ENCODE measurements around the gene PDCL2. TPM values are rescaled to one million over a fixed set of nuclear protein-coding genes. Genes with fewer than 3 reads are reported as not detected.

PDCL2 gene
- total RNA-seq, 2 experiments from 2014 or later = not detected

- Histone ChIP-seq H3K4me3 (ENCODE audit: low read length) (peak overlapping the region; percentile 96), H3K36me3 (ENCODE audit: insufficient read depth, low read length) (no peaks in the 10 kb centered on the region), H3K9me3 (ENCODE audit: control insufficient read depth in 1 of 2, insufficient read depth in 1 of 2, low read length in 2 of 2) (no peaks in the 10 kb centered on the region), H3K27ac (ENCODE audit: low read depth in 1 of 2, low read length in 2 of 2) (peak overlapping the region; percentile 72 to 82), H3K4me1 (ENCODE audit: insufficient read depth, low read length) (peaks cover 5% of the 10 kb centered on the region), H3K27me3 (ENCODE audit: control insufficient read depth in 1 of 2, insufficient read depth in 2 of 2, low read length in 2 of 2) (no peaks in the 10 kb centered on the region)
- ChIA-PET POLR2A (interaction anchor here (0.7 to 3.7 kb wide), 19 partner anchors 8 to 1434 kb away, joined by 3 to 37 read pairs (median 5); partner anchors contain the start of genes AASDH, CEP135, EXOC1 and PAICS), CTCF (interaction anchor here (0.9 to 2.8 kb wide), 6 partner anchors 9 to 403 kb away, joined by 3 to 9 read pairs (median 4); partner anchors contain the start of genes CEP135 and SRD5A3)
- ATAC-seq (ENCODE audit: poor library complexity) (peak; percentile 49), DNase-seq (peak in 13 of 14 experiments; percentile 33 to 85 (median 47))
- Mint-ChIP-seq H3K36me3 (ENCODE audit: low read depth) (peaks cover 9% of the 10 kb centered on the region), H3K4me3 (peak overlapping the region; percentile 93), H3K27ac (peak overlapping the region; percentile 85), H3K27me3 (no peaks in the 10 kb centered on the region), H3K9me3 (no peaks in the 10 kb centered on the region), H3K4me1 (ENCODE audit: low read depth) (peaks cover 47% of the 10 kb centered on the region)
- no peak for TF ChIP-seq CTCF (IDR thresholded peaks at IDR 0.05)
- intact Hi-C loops (cut with DNase I, micrococcal nuclease) = loop anchor here (1.0 to 10.0 kb wide), 9 partner anchors 51 to 1436 kb away; partner anchors contain the start of genes EXOC1 (in 2 of the 2), TMEM165 (in 2 of the 2) and SRD5A3 (in 1 of the 2)
Measured at GRCh38 chr4:55545641-55546505, 46.2 kb downstream of the PDCL2 start.

GRCh38 chr4:55545151-55545550, 46.9 kb downstream of the PDCL2 start:
- Histone ChIP-seq H3K4me1 (ENCODE audit: insufficient read depth, low read length) (peaks cover 9% of the 10 kb centered on the region), H3K4me3 (ENCODE audit: low read length) (peak overlapping the region; percentile 96), H3K27ac (ENCODE audit: low read depth in 1 of 2, low read length in 2 of 2) (peak overlapping the region in 1 of 2 donors; percentile 82), H3K27me3 (ENCODE audit: control insufficient read depth in 1 of 2, insufficient read depth in 2 of 2, low read length in 2 of 2) (no peaks in the 10 kb centered on the region), H3K36me3 (ENCODE audit: insufficient read depth, low read length) (no peaks in the 10 kb centered on the region), H3K9me3 (ENCODE audit: control insufficient read depth in 1 of 2, insufficient read depth in 1 of 2, low read length in 2 of 2) (no peaks in the 10 kb centered on the region)
- H3K27ac Mint-ChIP-seq = peak overlapping the region; percentile 85
- ATAC-seq (ENCODE audit: poor library complexity) (no peak), DNase-seq (peak in 2 of 14 experiments; percentile 3 to 12)
- H3K9me3 Mint-ChIP-seq = no peaks in the 10 kb centered on the region
- CTCF ChIA-PET = interaction anchor here (0.9 to 2.8 kb wide), 4 partner anchors 10 to 404 kb away, joined by 3 to 9 read pairs (median 6); partner anchors contain the start of genes CEP135 and SRD5A3
- POLR2A ChIA-PET = interaction anchor here (0.6 to 3.7 kb wide), 16 partner anchors 10 to 1433 kb away, joined by 3 to 37 read pairs (median 5); partner anchors contain the start of genes AASDH, CEP135, EXOC1 and PAICS
- peaks cover 9% of the 10 kb centered on the region for H3K36me3 Mint-ChIP-seq (ENCODE audit: low read depth)
- intact Hi-C loops (cut with DNase I, micrococcal nuclease) = loop anchor here (5.0 to 10.0 kb wide), 6 partner anchors 50 to 1437 kb away; partner anchors contain the start of gene EXOC1 (in 2 of the 2)
- no peaks in the 10 kb centered on the region for H3K27me3 Mint-ChIP-seq
- no peak for TF ChIP-seq CTCF (IDR thresholded peaks at IDR 0.05)
- peaks cover 52% of the 10 kb centered on the region for H3K4me1 Mint-ChIP-seq (ENCODE audit: low read depth)
- peak overlapping the region; percentile 93 for H3K4me3 Mint-ChIP-seq

GRCh38 chr4:55543858-55544257, 48.2 kb downstream of the PDCL2 start:
- peaks cover 15% of the 10 kb centered on the region for H3K4me1 ChIP-seq (ENCODE audit: insufficient read depth, low read length)
- Mint-ChIP-seq H3K9me3 (no peaks in the 10 kb centered on the region), H3K27me3 (no peaks in the 10 kb centered on the region), H3K4me3 (no peak overlapping the region), H3K27ac (peak overlapping the region; percentile 85), H3K4me1 (ENCODE audit: low read depth) (peaks cover 55% of the 10 kb centered on the region), H3K36me3 (ENCODE audit: low read depth) (peaks cover 9% of the 10 kb centered on the region)
- no peak for ATAC-seq (ENCODE audit: poor library complexity)
- DNase-seq = peak in 2 of 14 experiments; percentile 29 to 32
- no peak for TF ChIP-seq CTCF (IDR thresholded peaks at IDR 0.05)
- no peaks in the 10 kb centered on the region for H3K27me3 ChIP-seq (ENCODE audit: control insufficient read depth in 1 of 2, insufficient read depth in 2 of 2, low read length in 2 of 2)
- no peak overlapping the region for H3K4me3 ChIP-seq (ENCODE audit: low read length)
- H3K27ac ChIP-seq (ENCODE audit: low read depth in 1 of 2, low read length in 2 of 2) = no peak overlapping the region
- ChIA-PET POLR2A (interaction anchor here (3.7 kb wide), 1 partner anchor 149 kb away, joined by 37 read pairs; the partner anchor contains the start of gene TMEM165), CTCF (interaction anchor here (1.4 to 2.8 kb wide), 3 partner anchors 11 to 198 kb away, joined by 5 to 9 read pairs (median 5); partner anchors contain the start of gene SRD5A3)
- intact Hi-C loops (cut with DNase I, micrococcal nuclease) = loop anchor here in 1 of 2 experiments (10.0 kb wide), 1 partner anchor 49 kb away; no protein-coding TSS in a partner anchor
- H3K9me3 ChIP-seq (ENCODE audit: control insufficient read depth in 1 of 2, insufficient read depth in 1 of 2, low read length in 2 of 2) = no peaks in the 10 kb centered on the region
- no peaks in the 10 kb centered on the region for H3K36me3 ChIP-seq (ENCODE audit: insufficient read depth, low read length)
